H1 (cell line): ENCODE measurements around the gene ENTR1. TPM values are rescaled to one million over a fixed set of nuclear protein-coding genes. Genes with fewer than 3 reads are reported as not detected.
A peak's percentile ranks its signal among the peaks of the same experiment; 100 is the strongest.

ENCODE experiments used
- CTCF ChIA-PET: fragments of 300-600 bp; sonication (Branson Sonifier 250); formaldehyde crosslinking; loops from one replicate; lab custom pipeline; 2021; ENCODE audit not compliant: partially characterized antibody; lab: Charles Lee
- POLR2A ChIA-PET: fragments of 300-600 bp; sonication (Branson Sonifier 250); formaldehyde crosslinking; loops from one replicate; lab custom pipeline; 2021; ENCODE audit warnings: inconsistent platforms; ENCODE audit not compliant: partially characterized antibody; lab: Charles Lee
- DNase-seq, 2 experiments: peaks; one replicate each; pipeline versions ENCODE4 v3.0.0 to v3.0.0-alpha.2; 2010 to 2022; ENCODE audit warnings: low spot score in 2 of 2, low read depth in 1 of 2, mixed read lengths in 1 of 2
- FAIRE-seq: peaks from 2 replicates; lab custom pipeline; 2011; peaks lifted over from hg19 to GRCh38; lab: Jason Lieb, UNC
- H2AFZ ChIP-seq: 2 replicates; pipeline ENCODE4 v1.8.1; 2012; ENCODE audit warnings: low read length, inconsistent platforms
- H2AK5ac ChIP-seq: 2 replicates; pipeline ENCODE4 v1.6.1; 2013; ENCODE audit warnings: low read depth, low read length
- H2BK120ac ChIP-seq: replicated peaks from 2 replicates; pipeline ENCODE3; 2013; ENCODE audit warnings: low read depth, low read length, inconsistent platforms
- H2BK12ac ChIP-seq: 2 replicates; pipeline ENCODE4 v1.6.1; 2013; ENCODE audit warnings: low read depth, low read length
- H2BK15ac ChIP-seq: 2 replicates; pipeline ENCODE4 v1.6.1; 2013; ENCODE audit warnings: low read length
- H2BK20ac ChIP-seq: 2 replicates; pipeline ENCODE4 v1.6.1; 2013; ENCODE audit warnings: low read length
- H2BK5ac ChIP-seq: 2 replicates; pipeline ENCODE4 v1.6.1; 2013; ENCODE audit warnings: low read depth, low read length
- H3K14ac ChIP-seq: 2 replicates; pipeline ENCODE4 v1.6.1; 2013; ENCODE audit warnings: inconsistent platforms; ENCODE audit not compliant: insufficient read length
- H3K18ac ChIP-seq: 2 replicates; pipeline ENCODE4 v1.6.1; 2013; ENCODE audit warnings: low read length; ENCODE audit errors: extremely low read depth
- H3K23ac ChIP-seq: 2 replicates; pipeline ENCODE4 v1.6.1; 2013; ENCODE audit warnings: inconsistent platforms; ENCODE audit not compliant: insufficient read length
- H3K23me2 ChIP-seq: 2 replicates; pipeline ENCODE4 v1.6.1; 2013; ENCODE audit warnings: low read depth, low read length
- H3K27ac ChIP-seq: 2 replicates; pipeline ENCODE4 v1.6.1; 2011; ENCODE audit warnings: low read depth, low read length, inconsistent platforms
- H3K27me3 ChIP-seq, 4 experiments: replicated peaks in 1 of 4; 1 replicate in 1 of 4; 2 replicates in 3 of 4; pipeline versions ENCODE4 v1.6.1 to v1.8.1; 2011 to 2013; ENCODE audit warnings: low read length in 3 of 4, mild to moderate bottlenecking in 3 of 4, inconsistent platforms in 2 of 4, mixed read lengths in 2 of 4, moderate library complexity in 1 of 4; ENCODE audit not compliant: control insufficient read depth in 3 of 4, insufficient read depth in 3 of 4; ENCODE audit errors: extremely low read depth in 1 of 4
- H3K36me3 ChIP-seq, 4 experiments: 2 replicates each; pipeline versions ENCODE4 v1.6.1 to v1.8.1; 2011 to 2013; ENCODE audit warnings: mild to moderate bottlenecking in 4 of 4, low read length in 3 of 4, moderate library complexity in 2 of 4, control low read depth in 1 of 4, inconsistent platforms in 1 of 4; ENCODE audit not compliant: insufficient read depth in 4 of 4, control insufficient read depth in 2 of 4
- H3K4ac ChIP-seq: replicated peaks from 2 replicates; pipeline ENCODE3; 2013; ENCODE audit warnings: low read length, low read depth, mixed read lengths, inconsistent platforms; ENCODE audit not compliant: insufficient read length
- H3K4me1 ChIP-seq, 4 experiments: replicated peaks in 1 of 4; 1 replicate in 1 of 4; 2 replicates in 3 of 4; pipeline versions ENCODE4 v1.6.1 to v1.8.1; 2011 to 2013; ENCODE audit warnings: low read length in 3 of 4, inconsistent platforms in 2 of 4, mixed read lengths in 1 of 4; ENCODE audit not compliant: insufficient read depth in 4 of 4, control insufficient read depth in 3 of 4
- H3K4me2 ChIP-seq, 2 experiments: 2 replicates each; pipeline versions ENCODE4 v1.6.1 to v1.8.1; 2011 to 2013; ENCODE audit warnings: low read depth in 2 of 2, low read length in 2 of 2, control low read depth in 1 of 2, inconsistent platforms in 1 of 2, mild to moderate bottlenecking in 1 of 2; ENCODE audit not compliant: insufficient read depth in 1 of 2
- H3K4me3 ChIP-seq, 4 experiments: fragments of 200-600, 300-600 bp in 1 of 4; sonication (generic), shearing (Covaris generic), sonication (Bioruptor Twin) in 1 of 4; 2 replicates each; pipeline versions ENCODE4 v1.5.1 to v1.8.1; 2011 to 2016; ENCODE audit warnings: low read length in 4 of 4, low read depth in 3 of 4, control low read depth in 2 of 4, inconsistent platforms in 2 of 4, mild to moderate bottlenecking in 2 of 4, mixed read lengths in 1 of 4, moderate library complexity in 1 of 4; ENCODE audit not compliant: insufficient read depth in 2 of 4; ENCODE audit errors: extremely low read depth in 1 of 4
- H3K56ac ChIP-seq: replicated peaks from 2 replicates; pipeline ENCODE3; 2013; ENCODE audit warnings: low read depth, mild to moderate bottlenecking, mixed read lengths, low read length, inconsistent platforms; ENCODE audit not compliant: insufficient read length
- H3K79me1 ChIP-seq: 2 replicates; pipeline ENCODE4 v1.6.1; 2013; ENCODE audit warnings: low read depth, low read length, control low read depth
- H3K79me2 ChIP-seq, 2 experiments: 2 replicates each; pipeline versions ENCODE4 v1.6.1 to v1.8.1; 2012 to 2013; ENCODE audit warnings: low read length in 2 of 2, mild to moderate bottlenecking in 2 of 2, inconsistent platforms in 1 of 2; ENCODE audit not compliant: insufficient read depth in 2 of 2, control insufficient read depth in 1 of 2
- H3K9ac ChIP-seq, 4 experiments: replicated peaks in 1 of 4; 1 replicate in 1 of 4; 2 replicates in 3 of 4; pipeline versions ENCODE4 v1.6.1 to v1.8.1; 2011 to 2013; ENCODE audit warnings: low read depth in 3 of 4, low read length in 3 of 4, control low read depth in 2 of 4, mild to moderate bottlenecking in 2 of 4, moderate library complexity in 2 of 4, inconsistent platforms in 1 of 4; ENCODE audit errors: extremely low read depth in 1 of 4
- H3K9me3 ChIP-seq, 2 experiments: 2 replicates each; pipeline versions ENCODE4 v1.6.1 to v1.8.1; 2012 to 2013; ENCODE audit warnings: mild to moderate bottlenecking in 2 of 2, moderate library complexity in 2 of 2, control low read depth in 1 of 2, inconsistent platforms in 1 of 2, low read depth in 1 of 2, low read length in 1 of 2, mixed read lengths in 1 of 2; ENCODE audit not compliant: insufficient read depth in 2 of 2
- H4K20me1 ChIP-seq, 2 experiments: replicated peaks in 1 of 2; 2 replicates each; pipeline versions ENCODE3 to v1.8.1; 2011 to 2013; ENCODE audit warnings: inconsistent platforms in 2 of 2, low read length in 2 of 2, mild to moderate bottlenecking in 1 of 2; ENCODE audit not compliant: insufficient read depth in 2 of 2, control insufficient read depth in 1 of 2
- H4K5ac ChIP-seq: 2 replicates; pipeline ENCODE4 v1.6.1; 2013; ENCODE audit warnings: low read length, low read depth, mixed read lengths, inconsistent platforms; ENCODE audit not compliant: insufficient read length
- H4K8ac ChIP-seq: 2 replicates; pipeline ENCODE4 v1.8.0; 2013; ENCODE audit warnings: mild to moderate bottlenecking, moderate library complexity, low read length, inconsistent platforms; ENCODE audit not compliant: insufficient read depth; ENCODE audit errors: extremely low read depth
- H4K91ac ChIP-seq: replicated peaks from 2 replicates; pipeline ENCODE3; 2013; ENCODE audit warnings: low read length, mixed read lengths, inconsistent platforms; ENCODE audit not compliant: insufficient read length
- ASH2L ChIP-seq: fragments of 200-600, 300-600 bp; sonication (generic); IDR thresholded peaks from one replicate; pipeline ENCODE4 v1.7.1; 2017; ENCODE audit warnings: low read length
- BACH1 ChIP-seq: IDR thresholded peaks from 2 replicates; pipeline ENCODE4 v1.6.1; 2012; ENCODE audit warnings: low read length, improper control_type of control experiment
- CHD1 ChIP-seq: IDR thresholded peaks from 2 replicates; pipeline ENCODE4 v1.6.1; 2012; ENCODE audit warnings: low read depth, low read length, improper control_type of control experiment
- CHD2 ChIP-seq: IDR thresholded peaks from 2 replicates; pipeline ENCODE4 v1.6.1; 2012; ENCODE audit warnings: low read length, improper control_type of control experiment
- FOSL1 ChIP-seq: IDR thresholded peaks from 2 replicates; pipeline ENCODE4 v1.6.1; 2011; ENCODE audit warnings: mild to moderate bottlenecking, low read depth, low read length, moderate library complexity; ENCODE audit not compliant: insufficient read depth
- GABPA ChIP-seq: IDR thresholded peaks from 2 replicates; pipeline ENCODE4 v1.6.1; 2011; ENCODE audit warnings: mild to moderate bottlenecking, low read length, moderate library complexity, borderline replicate concordance; ENCODE audit not compliant: insufficient read depth
- HDAC6 ChIP-seq: IDR thresholded peaks from one replicate; pipeline ENCODE4 v1.7.1; 2012; ENCODE audit warnings: low read depth, mild to moderate bottlenecking, inconsistent platforms, low read length, moderate library complexity
- JUN ChIP-seq: IDR thresholded peaks from 2 replicates; pipeline ENCODE4 v1.6.1; 2011; ENCODE audit warnings: low read depth, mild to moderate bottlenecking, improper control_type of control experiment, low read length
- PHF8 ChIP-seq: fragments of 200-600 bp; sonication (generic); conservative IDR thresholded peaks from 2 replicates; pipeline ENCODE4 v1.7.1; 2012; ENCODE audit warnings: low read depth, mild to moderate bottlenecking, inconsistent platforms, low read length, moderate library complexity
- RBBP5 ChIP-seq: IDR thresholded peaks from 2 replicates; pipeline ENCODE4 v1.7.1; 2012; ENCODE audit warnings: low read depth, mild to moderate bottlenecking, inconsistent platforms, low read length, moderate library complexity, borderline replicate concordance
- RNF2 ChIP-seq: fragments of 200-900, 300-1000 bp; sonication (generic); IDR thresholded peaks from 2 replicates; pipeline ENCODE4 v1.7.1; 2016; ENCODE audit warnings: borderline replicate concordance, low read depth, mild to moderate bottlenecking, antibody characterized with exemption, low read length; ENCODE audit not compliant: poor library complexity, severe bottlenecking; ENCODE audit errors: missing control alignments
- SIN3A ChIP-seq, 2 experiments: IDR thresholded peaks in 1 of 2; conservative IDR thresholded peaks in 1 of 2; 2 replicates each; pipeline ENCODE4 v1.6.1; 2011 to 2012; ENCODE audit warnings: low read length in 2 of 2, improper control_type of control experiment in 1 of 2, low read depth in 1 of 2, mild to moderate bottlenecking in 1 of 2
- TCF12 ChIP-seq: IDR thresholded peaks from 2 replicates; pipeline ENCODE4 v1.6.1; 2011; ENCODE audit warnings: low read depth, mild to moderate bottlenecking, low read length
- WGBS, 2 experiments: shearing (Covaris generic) in 1 of 2; methylation state at CpG; one replicate each; pipeline versions ENCODE4 v1.1.6 to v1.1.7; 2013 to 2015; ENCODE audit warnings: low lambda C conversion rate in 2 of 2, mixed read lengths in 2 of 2, inconsistent platforms in 1 of 2, low coverage in 1 of 2, missing lambda C conversion rate in 1 of 2; ENCODE audit not compliant: insufficient replicate concordance in 2 of 2, insufficient coverage in 1 of 2, insufficient read length in 1 of 2; ENCODE audit errors: extremely low coverage in 1 of 2, missing lambda C conversion rate in 1 of 2; 5-methylcytosine and 5-hydroxymethylcytosine counted together
- polyA plus RNA-seq, 7 experiments: library from polyadenylated mRNA; depleted of rRNA in 3 of 7; stranded (reverse) in 5 of 7; unstranded in 2 of 7; fragments of >200 nt in 5 of 7; fragments of 200-250 nt in 2 of 7; gene quantifications; 1 replicate in 5 of 7; 2 replicates in 1 of 7; 4 replicates in 1 of 7; pipeline versions ENCODE4 v1.2.1 to v1.2.3, GENCODE V29; 2011 to 2013; ENCODE audit warnings: missing spikeins in 2 of 7, mixed read lengths in 2 of 7
- total RNA-seq: library from RNA; stranded (reverse); fragmentation: NEBNext Ultra II Directional; extraction: Animal tissue kit (Norgen Biotek cat#: 25700); gene quantifications from 2 replicates; pipeline ENCODE4 v1.2.1, GENCODE V29; 2021

ENTR1 gene
- total and polyA plus RNA-seq, 2 of the 8 experiments (the other 6 are each of a cell fraction or from before 2014, with no cell fraction given) = 65.2 to 102 TPM

- no peak overlapping the region for H2BK12ac ChIP-seq
- H2BK20ac ChIP-seq = no peak overlapping the region
- ChIA-PET CTCF (interaction anchor here (1.1 to 2.2 kb wide), 3 partner anchors 13 to 107 kb away, joined by 3 to 10 read pairs (median 6); no protein-coding TSS in a partner anchor), POLR2A (interaction anchor here (1.1 to 3.2 kb wide), 6 partner anchors 7 to 79 kb away, joined by 3 to 19 read pairs (median 8); partner anchors contain the start of gene SNAPC4)
- no peaks in the 10 kb centered on the region for H3K79me2 ChIP-seq
- no peak overlapping the region for H4K5ac ChIP-seq
- H3K79me1 ChIP-seq = no peaks in the 10 kb centered on the region; the same call in 1 of the 2 replicates
- no peak overlapping the region for H2BK15ac ChIP-seq
- no peak overlapping the region for H3K14ac ChIP-seq
- no peaks in the 10 kb centered on the region for H3K4me1 ChIP-seq
- FAIRE-seq = no peak
- H3K4ac ChIP-seq = no peak overlapping the region
- 0 out of 2 replicates have a peak overlapping the region, but pooled peaks have one; percentile 14 for H4K8ac ChIP-seq
- H2AFZ ChIP-seq = no peak overlapping the region
- H4K91ac ChIP-seq = no peak overlapping the region
- no peak overlapping the region for H3K4me3 ChIP-seq
- no peaks in the 10 kb centered on the region for H3K9me3 ChIP-seq
- H2BK5ac ChIP-seq = no peak overlapping the region
- no peak overlapping the region for H3K4me2 ChIP-seq
- H3K36me3 ChIP-seq = peaks cover 6 to 56% (median 24%) of the 10 kb centered on the region in 4 experiments; a peak in 7 of 8 replicates
- 98% methylated on average over 11 of the region's 11 CpGs; no CpG with 5 or more reads in 1 of the 2 experiments for WGBS, 2 experiments
- no peak for DNase-seq
- H3K18ac ChIP-seq = no peak overlapping the region
- no peak overlapping the region for H3K27ac ChIP-seq
- no peak overlapping the region for H3K56ac ChIP-seq
- no peak overlapping the region for H2BK120ac ChIP-seq
- H3K23me2 ChIP-seq = no peaks in the 10 kb centered on the region
- H3K23ac ChIP-seq = no peak overlapping the region
- no peak overlapping the region for H2AK5ac ChIP-seq
- no peak overlapping the region for H3K9ac ChIP-seq
- H3K27me3 ChIP-seq = no peaks in the 10 kb centered on the region
- peaks cover 7 to 14% of the 10 kb centered on the region in 2 experiments for H4K20me1 ChIP-seq
- no peak for TF ChIP-seq BACH1
- no peak for TF ChIP-seq PHF8
- TF ChIP-seq GABPA = no peak
- no peak for TF ChIP-seq JUN
- no peak for TF ChIP-seq SIN3A (conservative IDR thresholded peaks at IDR 0.05 in 1 of 2, IDR thresholded peaks at IDR 0.05 in 1 of 2; ENCODE audit: low read depth in 1 of 2, low read length in 2 of 2)
- TF ChIP-seq RBBP5 = no peak
- TF ChIP-seq CHD1 = no peak
- no peak for TF ChIP-seq HDAC6
- TF ChIP-seq CHD2 = no peak
- TF ChIP-seq RNF2 = no peak
- TF ChIP-seq TCF12 = no peak
- TF ChIP-seq ASH2L = no peak
- TF ChIP-seq FOSL1 = no peak
These were observed 31.0 kb downstream of the ENTR1 start for GRCh38 chr9:136379401-136379800.
